ENCODE measurements around the gene SPOCK2.

- TF ChIP-seq CTCF (IDR thresholded peaks at IDR 0.05) (no peak), EZH2 (IDR thresholded peaks at IDR 0.05; ENCODE audit: borderline replicate concordance, insufficient read depth, low read depth, low read length, poor library complexity, severe bottlenecking) (no peak)
These were observed 18.4 kb downstream of the SPOCK2 start for GRCh38 chr10:72069751-72070526.

Data from B cell (primary cell).